Spleen (tissue), 7 donors: ENCODE data around the gene TEX26.

ENCODE experiments used
- CTCF ChIP-seq, 11 experiments: fragments of 200-600 bp in 7 of 11; fragments of 450-650 bp in 4 of 11; sonication (generic) in 4 of 11; IDR thresholded peaks in 8 of 11; conservative IDR thresholded peaks in 3 of 11; 1 replicate in 7 of 11; 2 replicates in 4 of 11; pipeline versions ENCODE4 v1.4.0 to v1.8.0; 2016 to 2021; ENCODE audit warnings: antibody characterized with exemption in 11 of 11, inconsistent platforms in 4 of 11, mild to moderate bottlenecking in 1 of 11
- POLR2A ChIP-seq, 3 donors: fragments of 450-650 bp; IDR thresholded peaks; one replicate each; pipeline ENCODE4 v1.5.1; 2017; ENCODE audit warnings: antibody characterized with exemption in 3 of 3, mild to moderate bottlenecking in 1 of 3
- POLR2AphosphoS5 ChIP-seq, 3 donors: sonication (generic); formaldehyde crosslinking; IDR thresholded peaks; one replicate each; pipeline ENCODE4 v1.5.1; 2017; ENCODE audit warnings: antibody characterized with exemption in 3 of 3
- donor health status: DM: no; HTN: no; CAD: no; lungs with moderate emphysema.
- donor health status: DM: no; HTN: no; CAD: no.
- donor health status: DM: no; HTN: no; CAD: no.

- TF ChIP-seq CTCF (IDR thresholded peaks at IDR 0.05 in 8 of 11, conservative IDR thresholded peaks at IDR 0.05 in 3 of 11) (no peak), POLR2A (IDR thresholded peaks at IDR 0.05) (no peak), POLR2AphosphoS5 (IDR thresholded peaks at IDR 0.05) (no peak)
These were observed 36.7 kb upstream of the TEX26 start for GRCh38 chr13:30895773-30896172.
